Stimulated activated CD4-positive, alpha-beta T cell treated with anti-CD3 and anti-CD28 coated beads, Interleukin-4, amount 100 ng/mL, for 48 hours (primary cell): ENCODE results near the gene HIRIP3.
"Not testable (repeated sequence)": the region's sequence is repeated elsewhere in the genome, so short reads cannot be mapped to it uniquely, and the experiment has no call there.

Experiments
- DNase-seq, 2 donors: peaks; one replicate each; pipeline ENCODE4 v3.0.0-alpha.2; 2020; ENCODE audit warnings: low read depth in 2 of 2

The HIRIP3 gene

GRCh38 chr16:30016555-30017276 lies 21.3 kb upstream of the HIRIP3 start:
- no peak for DNase-seq

DNA sequence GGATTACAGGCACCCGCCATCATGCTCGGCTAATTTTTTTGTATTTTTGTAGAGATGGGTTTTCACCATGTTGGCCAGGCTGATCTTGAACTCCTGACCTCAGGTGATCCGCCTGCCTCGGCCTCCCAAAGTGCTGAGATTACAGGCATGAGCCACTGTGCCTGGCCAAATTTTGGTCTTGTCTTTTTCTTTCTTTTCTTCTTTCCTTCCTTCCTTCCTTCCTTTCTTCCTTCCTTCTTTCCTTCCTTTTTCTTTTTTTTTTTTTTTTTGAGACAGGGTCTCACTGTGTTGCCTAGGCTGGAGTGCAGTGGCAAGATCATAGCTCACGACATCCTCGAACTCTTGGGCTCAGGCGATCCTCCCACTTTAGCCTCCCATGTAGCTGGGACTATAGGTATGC lies 20.0 kb upstream of the HIRIP3 start:
- DNase-seq: not testable (repeated sequence)

GRCh38 chr16:30012598-30012997 lies 17.2 kb upstream of the HIRIP3 start:
- DNase-seq: not testable (repeated sequence)

DNA sequence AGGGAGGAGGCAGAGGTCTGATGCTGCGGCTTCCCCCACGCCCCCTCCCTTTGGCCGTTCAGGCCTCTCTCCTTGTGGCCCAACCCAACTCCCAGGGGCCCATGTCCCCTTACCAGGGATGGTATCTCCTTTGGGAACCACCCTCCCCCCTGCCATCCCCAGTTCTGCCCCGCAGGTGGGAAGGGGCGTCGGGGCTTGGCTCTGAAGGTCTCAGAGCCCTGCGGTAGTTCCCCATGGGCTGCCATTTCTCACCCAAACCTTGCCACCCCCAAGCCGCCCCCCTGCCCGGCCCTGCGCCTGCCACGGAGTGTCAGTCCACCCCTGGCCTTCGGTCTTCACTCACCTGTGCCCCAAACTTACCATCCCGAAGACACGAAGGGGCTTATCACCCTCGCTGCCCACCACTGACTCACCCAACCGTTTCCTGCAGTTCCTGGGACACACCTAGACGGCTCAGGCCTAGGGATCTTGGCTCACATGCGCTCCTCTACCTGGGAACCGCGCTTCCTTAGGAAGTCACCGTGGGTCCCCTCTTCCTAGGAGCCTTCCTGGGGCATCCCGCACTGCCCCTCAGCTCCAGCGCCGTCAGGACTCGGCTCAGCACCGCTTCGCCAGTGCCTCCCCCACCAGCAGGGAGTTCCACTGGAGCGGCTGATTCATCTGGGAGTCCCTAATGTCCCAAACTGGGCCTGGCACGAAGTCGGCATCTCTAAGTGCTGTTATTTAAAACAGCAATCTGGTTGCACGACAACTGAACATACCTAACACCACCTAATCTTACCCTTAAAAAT lies 16.5 kb upstream of the HIRIP3 start:
- DNase-seq: no peak

DNA sequence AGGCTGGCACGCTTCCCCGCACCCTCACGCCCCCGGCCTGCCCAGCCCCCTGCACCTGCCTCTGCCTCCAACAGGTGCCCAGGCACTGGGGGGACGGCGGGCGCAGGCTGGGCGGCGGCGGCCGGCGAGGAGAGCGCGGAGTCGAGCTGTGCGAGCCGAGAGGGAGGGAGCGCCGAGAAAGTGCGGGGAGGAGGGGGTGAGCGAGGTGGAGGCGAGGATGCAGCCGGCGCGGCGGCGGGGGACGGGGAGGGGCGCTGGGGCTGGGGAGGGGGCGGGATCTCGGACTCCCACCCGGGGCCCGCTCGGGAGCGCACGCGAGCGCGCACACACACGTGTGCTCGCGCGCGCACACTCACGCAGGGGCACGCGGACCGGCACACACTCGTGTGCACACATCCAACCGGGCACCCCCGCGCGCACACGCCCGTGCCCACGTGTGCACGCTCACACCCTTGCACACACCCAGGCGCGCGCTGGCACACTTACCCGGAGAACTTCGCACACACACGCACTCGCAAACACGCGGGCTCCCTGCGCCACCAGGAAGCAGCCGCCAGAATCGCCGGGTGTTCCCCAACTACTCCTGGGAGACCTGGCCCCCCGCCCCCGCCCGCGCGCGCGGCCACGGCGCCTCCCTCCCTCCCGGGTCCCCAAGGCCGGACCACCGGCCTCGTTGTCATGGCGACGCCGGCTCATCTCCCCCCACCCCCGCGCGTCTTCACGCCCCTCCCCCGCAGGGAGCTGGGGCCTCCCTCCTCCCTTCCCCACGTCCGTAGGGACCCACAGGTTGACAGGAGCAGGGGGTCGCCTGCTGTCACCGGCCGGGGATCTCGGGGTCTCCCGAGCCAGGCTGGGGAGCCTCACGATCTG lies 15.7 kb upstream of the HIRIP3 start, which contains the start of gene DOC2A:
Gene DOC2A (minus strand): TSS at position 184 of the 870 bp plus-strand sequence. CDS start 805 bp downstream, outside the sequence.
- no peak for DNase-seq

GRCh38 chr16:30009990-30010843 lies 14.8 kb upstream of the HIRIP3 start:
- no peak for DNase-seq

DNA sequence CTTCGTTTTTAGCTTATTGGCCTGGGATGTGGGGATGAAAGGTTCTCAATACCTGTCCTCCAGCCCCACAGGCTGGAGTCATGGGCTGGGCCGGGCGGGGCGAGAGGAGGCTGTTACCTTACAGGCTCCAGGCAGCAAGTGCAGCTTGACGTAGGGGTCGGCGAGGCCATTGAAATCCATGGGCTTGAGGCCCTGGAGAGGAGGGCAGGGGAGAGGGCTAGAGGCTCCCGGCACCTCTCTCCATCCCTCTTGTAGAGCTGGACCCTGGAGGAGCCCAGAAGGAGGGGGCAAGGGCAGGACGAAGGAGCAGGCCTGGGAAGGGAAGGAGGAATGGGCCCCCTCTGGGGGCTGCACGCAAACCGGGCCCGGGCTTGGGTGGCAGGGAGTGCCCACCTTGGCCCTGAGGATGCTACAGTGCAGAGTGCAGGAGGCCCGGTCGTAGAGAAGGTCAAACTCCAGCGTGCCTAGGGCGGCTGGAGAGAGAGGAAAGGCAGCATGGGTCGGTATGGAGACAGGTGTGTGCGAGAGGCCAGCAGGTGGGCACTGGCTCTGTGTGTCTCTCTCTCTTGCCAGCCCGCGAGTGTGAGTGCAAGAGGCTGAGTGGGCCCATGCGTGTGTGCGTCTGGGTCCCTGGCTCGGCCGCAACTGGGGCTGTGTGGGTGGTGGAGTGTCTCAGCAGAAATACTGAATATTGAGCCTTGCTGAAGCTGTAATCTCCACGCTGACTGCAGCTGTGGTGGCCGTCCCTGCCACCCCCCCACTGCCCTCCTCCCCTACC lies 13.9 kb upstream of the HIRIP3 start:
- no peak for DNase-seq

DNA sequence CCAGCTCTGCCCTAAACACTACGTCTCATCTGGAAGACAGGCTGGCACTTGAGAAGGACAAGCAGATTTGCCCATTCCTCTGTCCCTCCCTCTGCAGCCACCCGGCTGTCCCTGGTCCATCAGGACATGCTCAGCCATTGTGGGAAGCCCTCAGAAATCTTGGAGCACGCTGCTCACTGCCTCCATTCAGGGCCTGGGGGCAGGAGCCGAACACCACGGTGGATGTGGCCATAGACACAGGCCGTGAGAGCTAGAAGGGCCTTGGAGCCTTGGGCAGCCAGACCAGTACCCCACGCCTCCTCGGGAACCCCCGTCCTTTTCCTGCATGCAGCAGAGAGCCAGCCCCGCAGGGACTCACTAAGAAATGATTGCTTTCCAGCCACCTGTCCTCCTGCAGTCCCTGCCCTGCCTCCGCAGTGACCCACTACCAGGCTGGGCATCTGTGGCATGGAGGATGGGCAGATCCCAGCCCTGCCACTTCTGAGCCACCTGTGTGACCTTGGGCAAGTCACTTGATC lies 12.0 kb upstream of the HIRIP3 start:
- no peak for DNase-seq

DNA sequence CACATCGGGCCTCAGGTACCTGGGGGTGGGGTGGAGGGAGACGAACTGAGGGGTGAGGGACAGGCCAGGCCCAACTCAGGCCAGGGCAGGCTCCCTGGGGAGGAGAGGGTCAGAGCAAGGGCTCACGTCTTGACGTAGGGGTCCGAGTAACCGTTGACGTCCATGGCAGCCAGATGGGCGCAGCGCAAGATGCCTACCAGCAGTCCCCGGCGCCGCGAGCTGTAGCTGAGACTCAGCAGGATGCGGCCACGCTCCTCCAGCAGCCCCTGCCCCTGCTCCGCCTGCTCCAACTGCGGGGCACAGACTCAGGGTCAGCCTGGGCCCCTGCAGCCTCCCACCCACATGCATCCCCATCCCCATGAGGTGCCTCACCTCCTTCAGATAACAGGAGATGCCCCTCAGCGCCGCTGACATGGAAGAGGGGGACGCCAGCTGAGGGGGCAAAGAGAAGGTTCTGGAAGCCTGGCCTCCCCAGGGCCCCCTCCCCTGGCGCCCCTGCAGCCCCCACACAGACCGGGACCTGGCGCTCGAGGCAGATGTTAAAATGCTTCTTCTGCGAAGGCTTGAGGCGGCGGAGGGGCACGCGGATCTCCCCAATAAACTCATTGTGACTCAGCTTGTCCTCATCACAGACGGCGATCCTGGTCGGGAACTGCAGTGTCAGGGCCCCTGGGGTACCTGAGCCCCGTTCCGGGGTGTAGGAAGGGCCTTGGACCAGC lies 11.4 kb upstream of the HIRIP3 start:
- no peak for DNase-seq

- no peak for DNase-seq
Observed at GRCh38 chr16:30006095-30006473, 10.7 kb upstream of the HIRIP3 start.

- no peak for DNase-seq
Observed at GRCh38 chr16:30005341-30006094, 10.1 kb upstream of the HIRIP3 start.

DNA sequence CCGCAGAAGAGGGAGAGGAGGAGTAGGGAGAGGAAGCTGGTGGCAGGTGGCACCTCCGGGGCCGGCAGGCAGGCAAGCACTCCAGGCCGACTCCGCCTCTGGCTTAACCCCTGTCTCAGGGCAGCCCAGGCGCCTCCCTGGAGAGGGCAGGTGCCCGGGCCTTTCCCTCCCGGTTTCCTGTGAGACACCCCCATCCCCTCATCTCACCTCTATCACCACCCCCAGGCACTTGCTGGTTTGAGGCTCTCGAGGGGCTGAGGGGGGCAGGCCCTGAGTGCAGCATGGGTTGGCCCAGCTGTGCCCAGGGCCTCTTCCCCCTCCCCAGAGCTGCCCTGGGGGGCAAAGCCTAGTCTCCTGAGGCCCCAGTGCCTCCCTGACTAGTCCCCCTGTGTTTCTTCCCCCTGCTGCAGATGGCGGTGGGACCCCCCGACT lies 9.4 kb upstream of the HIRIP3 start:
- DNase-seq: no peak

- DNase-seq: no peak
Observed at GRCh38 chr16:30004424-30004776, 9.0 kb upstream of the HIRIP3 start.

- no peak for DNase-seq
Observed at GRCh38 chr16:30003670-30004423, 8.4 kb upstream of the HIRIP3 start.

GRCh38 chr16:30002614-30003346 lies 7.4 kb upstream of the HIRIP3 start:
- no peak for DNase-seq

DNA sequence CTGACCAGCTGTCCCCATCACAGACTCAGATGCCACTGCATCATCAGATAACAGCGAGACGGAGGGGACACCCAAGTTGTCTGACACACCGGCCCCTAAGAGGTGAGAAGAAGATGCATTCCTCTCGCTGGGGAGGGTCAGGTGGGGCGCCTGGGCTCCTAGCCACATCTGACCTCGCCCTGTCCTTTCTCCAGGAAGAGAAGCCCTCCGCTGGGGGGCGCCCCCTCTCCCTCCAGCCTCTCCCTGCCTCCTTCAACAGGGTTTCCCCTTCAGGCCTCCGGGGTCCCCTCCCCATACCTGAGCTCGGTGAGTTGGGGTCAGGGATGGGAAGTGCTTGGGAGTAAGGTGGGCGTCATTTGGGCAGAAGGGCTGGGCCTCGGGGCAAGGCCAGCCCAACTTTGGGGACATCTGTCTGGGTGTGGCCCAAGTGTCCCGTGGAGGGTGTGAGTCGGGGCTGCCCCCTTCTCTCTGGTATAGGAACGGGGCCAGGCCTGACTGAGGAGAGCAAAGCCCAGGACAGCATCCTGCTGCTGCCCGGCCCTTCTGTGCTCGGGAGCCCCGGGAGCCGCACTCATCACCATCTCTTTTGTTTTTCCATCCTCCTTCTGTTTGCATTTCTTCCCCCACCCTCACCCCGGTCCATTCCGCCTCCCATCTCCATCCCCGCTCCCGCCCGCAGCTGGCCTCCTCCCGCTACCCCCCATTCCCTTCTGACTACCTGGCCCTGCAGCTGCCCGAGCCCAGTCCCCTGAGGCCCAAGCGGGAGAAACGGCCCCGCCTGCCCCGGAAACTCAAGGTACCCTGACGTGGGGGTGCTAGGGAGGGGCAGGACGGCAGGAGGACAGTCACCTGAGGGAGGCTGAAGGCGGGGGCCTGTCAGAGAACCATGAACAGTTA lies 5.6 kb upstream of the HIRIP3 start:
- no peak for DNase-seq
